Measurements from ENCODE around the gene CABLES2.

The CABLES2 gene

GRCh38 chr20:62400541-62400940 is 6.5 kb downstream of the CABLES2 start:
- H3K27ac ChIP-seq (ENCODE audit: low read length): no peak overlapping the region
- no peak overlapping the region for H3K4me2 ChIP-seq (ENCODE audit: low read length)
- no peaks in the 10 kb centered on the region for H3K9me3 ChIP-seq (ENCODE audit: insufficient read depth, low read length)
- no peaks in the 10 kb centered on the region for H3K36me3 ChIP-seq (replicated peaks; ENCODE audit: low read depth, low read length)
- peaks cover under 1% of the 10 kb centered on the region for H3K4me1 ChIP-seq (ENCODE audit: low read length)
- no peak overlapping the region for H2AFZ ChIP-seq (ENCODE audit: low read depth, low read length)
- TF ChIP-seq CTCF (IDR thresholded peaks at IDR 0.05; ENCODE audit: low read depth, low read length) (no peak), EZH2phosphoT487 (IDR thresholded peaks at IDR 0.05; ENCODE audit: low read depth) (no peak)
- H4K20me1 ChIP-seq (ENCODE audit: insufficient read depth, low read length): peaks cover 8% of the 10 kb centered on the region; the same call in 1 of the 2 replicates
- peaks cover 17% of the 10 kb centered on the region for H3K79me2 ChIP-seq (ENCODE audit: low read length)
- no peaks in the 10 kb centered on the region for H3K27me3 ChIP-seq (ENCODE audit: low read depth, low read length)
- no peak overlapping the region for H3K9ac ChIP-seq (ENCODE audit: low read length)
- no peak overlapping the region for H3K4me3 ChIP-seq (ENCODE audit: low read length)

GRCh38 chr20:62400021-62400420 is 7.1 kb downstream of the CABLES2 start:
- Histone ChIP-seq H3K27me3 (ENCODE audit: low read depth, low read length) (no peaks in the 10 kb centered on the region), H3K27ac (ENCODE audit: low read length) (no peak overlapping the region), H3K4me3 (ENCODE audit: low read length) (no peak overlapping the region), H3K9me3 (ENCODE audit: insufficient read depth, low read length) (no peaks in the 10 kb centered on the region), H3K4me1 (ENCODE audit: low read length) (no peaks in the 10 kb centered on the region), H3K9ac (ENCODE audit: low read length) (no peak overlapping the region), H3K79me2 (ENCODE audit: low read length) (peaks cover 12% of the 10 kb centered on the region), H3K36me3 (replicated peaks; ENCODE audit: low read depth, low read length) (no peaks in the 10 kb centered on the region), H3K4me2 (ENCODE audit: low read length) (no peak overlapping the region), H4K20me1 (ENCODE audit: insufficient read depth, low read length) (peaks cover 7% of the 10 kb centered on the region; the same call in 1 of the 2 replicates), H2AFZ (ENCODE audit: low read depth, low read length) (no peak overlapping the region)
- TF ChIP-seq CTCF (IDR thresholded peaks at IDR 0.05; ENCODE audit: low read depth, low read length) (no peak), EZH2phosphoT487 (IDR thresholded peaks at IDR 0.05; ENCODE audit: low read depth) (no peak)

- Histone ChIP-seq H3K36me3 (replicated peaks; ENCODE audit: low read depth, low read length) (no peaks in the 10 kb centered on the region), H3K9ac (ENCODE audit: low read length) (no peak overlapping the region), H3K4me2 (ENCODE audit: low read length) (no peak overlapping the region), H3K9me3 (ENCODE audit: insufficient read depth, low read length) (no peaks in the 10 kb centered on the region), H3K4me3 (ENCODE audit: low read length) (no peak overlapping the region), H3K27me3 (ENCODE audit: low read depth, low read length) (no peaks in the 10 kb centered on the region), H3K4me1 (ENCODE audit: low read length) (no peaks in the 10 kb centered on the region), H2AFZ (ENCODE audit: low read depth, low read length) (no peak overlapping the region), H3K79me2 (ENCODE audit: low read length) (no peaks in the 10 kb centered on the region), H3K27ac (ENCODE audit: low read length) (no peak overlapping the region), H4K20me1 (ENCODE audit: insufficient read depth, low read length) (no peaks in the 10 kb centered on the region)
- TF ChIP-seq CTCF (IDR thresholded peaks at IDR 0.05; ENCODE audit: low read depth, low read length) (no peak), EZH2phosphoT487 (IDR thresholded peaks at IDR 0.05; ENCODE audit: low read depth) (no peak)
Observed at GRCh38 chr20:62398120-62398821, 8.8 kb downstream of the CABLES2 start.

GRCh38 chr20:62396367-62397239 is 10.5 kb downstream of the CABLES2 start:
- Histone ChIP-seq H3K4me3 (ENCODE audit: low read length) (no peak overlapping the region), H3K9me3 (ENCODE audit: insufficient read depth, low read length) (no peaks in the 10 kb centered on the region), H3K27ac (ENCODE audit: low read length) (no peak overlapping the region), H3K27me3 (ENCODE audit: low read depth, low read length) (no peaks in the 10 kb centered on the region), H3K4me2 (ENCODE audit: low read length) (no peak overlapping the region), H3K79me2 (ENCODE audit: low read length) (no peaks in the 10 kb centered on the region), H2AFZ (ENCODE audit: low read depth, low read length) (no peak overlapping the region), H3K4me1 (ENCODE audit: low read length) (no peaks in the 10 kb centered on the region), H3K9ac (ENCODE audit: low read length) (no peak overlapping the region), H4K20me1 (ENCODE audit: insufficient read depth, low read length) (no peaks in the 10 kb centered on the region), H3K36me3 (replicated peaks; ENCODE audit: low read depth, low read length) (no peaks in the 10 kb centered on the region)
- no peak for TF ChIP-seq EZH2phosphoT487 (IDR thresholded peaks at IDR 0.05; ENCODE audit: low read depth)
- TF ChIP-seq CTCF (IDR thresholded peaks at IDR 0.05; ENCODE audit: low read depth, low read length): no peak
